ENCODE data around the gene MEDAG.

- no peak for TF ChIP-seq POLR2A (IDR thresholded peaks at IDR 0.05; ENCODE audit: low read depth, low read length)
- TF ChIP-seq POLR2AphosphoS5 (IDR thresholded peaks at IDR 0.05; ENCODE audit: low read depth, low read length), result no peak
- TF ChIP-seq TAF1 (IDR thresholded peaks at IDR 0.05; ENCODE audit: low read depth, low read length), result no peak
Measured at GRCh38 chr13:30867089-30867669, 38.9 kb upstream of the MEDAG start.
